ENCODE measurements around the gene ZNF804A.

Gene ZNF804A

DNA sequence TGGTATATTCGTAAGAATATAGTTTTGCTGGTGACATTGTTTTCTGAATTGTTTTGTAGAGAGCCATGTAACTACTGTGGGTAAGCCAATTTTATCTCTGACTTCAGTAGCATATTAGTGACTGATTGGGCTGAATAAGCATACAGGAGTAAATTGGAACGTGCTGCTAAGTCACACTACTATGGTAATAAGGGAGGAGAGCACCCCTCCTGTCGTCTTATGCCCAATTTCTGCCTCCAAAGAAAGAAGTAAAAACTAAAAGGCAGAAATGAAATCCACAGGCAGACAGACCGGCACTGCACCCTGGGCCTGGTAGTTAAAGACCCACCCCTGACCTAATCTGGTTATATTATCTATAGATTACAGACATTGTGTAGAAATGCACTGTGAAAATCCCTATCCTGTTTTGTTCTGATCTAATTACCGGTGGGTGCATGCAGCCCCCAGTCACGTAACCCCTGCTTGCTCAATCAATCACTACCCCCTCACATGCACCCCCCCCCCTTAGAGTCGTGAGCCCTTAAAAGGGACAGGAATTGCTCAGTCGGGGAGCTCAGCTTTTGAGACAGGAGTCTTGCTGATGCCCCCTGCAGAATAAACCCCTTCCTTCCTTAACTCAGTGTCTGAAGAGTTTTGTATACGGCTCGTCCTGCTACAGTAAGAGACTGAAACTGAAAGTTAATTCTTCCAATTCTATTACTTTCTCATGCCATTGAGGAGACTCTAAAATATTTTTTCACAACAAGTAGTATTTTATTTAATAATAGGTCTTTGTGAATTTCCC lies 167.0 kb downstream of the ZNF804A start:
- TF ChIP-seq, protein P1, sequence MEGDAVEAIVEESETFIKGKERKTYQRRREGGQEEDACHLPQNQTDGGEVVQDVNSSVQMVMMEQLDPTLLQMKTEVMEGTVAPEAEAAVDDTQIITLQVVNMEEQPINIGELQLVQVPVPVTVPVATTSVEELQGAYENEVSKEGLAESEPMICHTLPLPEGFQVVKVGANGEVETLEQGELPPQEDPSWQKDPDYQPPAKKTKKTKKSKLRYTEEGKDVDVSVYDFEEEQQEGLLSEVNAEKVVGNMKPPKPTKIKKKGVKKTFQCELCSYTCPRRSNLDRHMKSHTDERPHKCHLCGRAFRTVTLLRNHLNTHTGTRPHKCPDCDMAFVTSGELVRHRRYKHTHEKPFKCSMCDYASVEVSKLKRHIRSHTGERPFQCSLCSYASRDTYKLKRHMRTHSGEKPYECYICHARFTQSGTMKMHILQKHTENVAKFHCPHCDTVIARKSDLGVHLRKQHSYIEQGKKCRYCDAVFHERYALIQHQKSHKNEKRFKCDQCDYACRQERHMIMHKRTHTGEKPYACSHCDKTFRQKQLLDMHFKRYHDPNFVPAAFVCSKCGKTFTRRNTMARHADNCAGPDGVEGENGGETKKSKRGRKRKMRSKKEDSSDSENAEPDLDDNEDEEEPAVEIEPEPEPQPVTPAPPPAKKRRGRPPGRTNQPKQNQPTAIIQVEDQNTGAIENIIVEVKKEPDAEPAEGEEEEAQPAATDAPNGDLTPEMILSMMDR (IDR thresholded peaks at IDR 0.05; ENCODE audit: low read depth, low read length), result no peak
- DNase-seq (ENCODE audit: extremely low read depth, low read depth), result no peak

DNA sequence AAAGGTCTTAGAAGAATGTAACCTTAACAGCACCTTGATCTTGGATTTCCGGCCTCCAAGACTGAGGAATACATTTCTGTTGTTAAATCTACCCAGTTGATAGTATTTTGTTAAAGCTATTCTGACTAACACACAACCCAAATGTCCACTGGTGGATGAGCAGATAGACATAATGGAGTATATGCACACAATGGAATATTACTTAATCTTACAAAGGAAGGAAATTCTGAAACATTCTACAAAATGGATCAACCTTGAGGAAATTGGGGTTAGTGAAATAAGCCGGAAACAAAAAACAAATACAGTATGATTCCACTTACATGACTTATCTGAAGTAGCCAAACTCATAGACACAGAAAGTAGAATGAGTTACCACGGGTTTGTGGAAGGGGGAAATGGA lies 168.7 kb downstream of the ZNF804A start:
- no peak for DNase-seq (ENCODE audit: extremely low read depth, low read depth)
- TF ChIP-seq, protein P1 (IDR thresholded peaks at IDR 0.05; ENCODE audit: low read depth, low read length), result no peak

GRCh38 chr2:184769023-184769422 lies 170.7 kb downstream of the ZNF804A start:
- TF ChIP-seq, protein P1 (IDR thresholded peaks at IDR 0.05; ENCODE audit: low read depth, low read length), result no peak
- no peak for DNase-seq (ENCODE audit: extremely low read depth, low read depth)

DNA sequence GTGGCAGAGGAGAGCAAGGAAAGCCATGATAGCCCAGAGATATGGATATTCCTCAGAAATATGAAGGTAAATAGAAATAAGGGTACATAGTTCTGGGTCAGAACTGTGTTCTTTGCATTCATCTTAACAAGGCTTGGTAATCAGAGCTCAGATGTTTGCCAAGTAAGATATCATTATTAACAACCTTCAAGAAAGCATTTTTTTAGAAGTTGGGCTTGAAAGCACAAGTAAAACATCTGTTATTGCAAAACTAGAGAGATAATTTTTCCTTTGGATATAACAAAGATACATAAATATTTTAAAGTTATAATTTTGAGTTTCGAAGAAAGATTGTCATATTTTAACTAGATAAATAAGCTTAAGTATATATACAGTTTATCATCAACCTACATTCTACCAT lies 171.4 kb downstream of the ZNF804A start:
- DNase-seq (ENCODE audit: extremely low read depth, low read depth), result no peak
- TF ChIP-seq, protein P1 (IDR thresholded peaks at IDR 0.05; ENCODE audit: low read depth, low read length), result no peak

- DNase-seq (ENCODE audit: extremely low read depth, low read depth), result no peak
- TF ChIP-seq, protein P1 (IDR thresholded peaks at IDR 0.05; ENCODE audit: low read depth, low read length), result no peak
These were observed 181.4 kb downstream of the ZNF804A start for GRCh38 chr2:184779777-184780176.

GRCh38 chr2:184780384-184780783 lies 182.1 kb downstream of the ZNF804A start:
- DNase-seq (ENCODE audit: extremely low read depth, low read depth), result no peak
- TF ChIP-seq, protein P1 (IDR thresholded peaks at IDR 0.05; ENCODE audit: low read depth, low read length), result no peak

DNA sequence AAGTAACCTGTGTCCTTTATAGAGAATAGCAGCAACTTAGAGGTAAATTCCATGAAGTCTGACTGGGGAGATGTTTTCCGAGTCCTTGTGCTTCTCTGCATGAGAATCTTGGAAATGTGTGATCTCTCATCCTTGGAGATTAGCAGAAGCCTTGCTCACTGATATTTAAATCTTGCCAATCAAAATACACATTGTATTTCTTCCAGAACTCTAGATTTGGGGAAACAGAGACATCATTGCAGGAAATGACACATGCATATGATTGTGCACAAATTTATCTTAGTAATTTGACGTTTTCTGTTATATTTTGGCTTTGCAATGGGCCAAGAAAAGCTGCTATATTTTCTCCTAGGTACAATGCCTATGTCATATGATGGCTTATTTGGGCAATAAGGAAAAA lies 182.6 kb downstream of the ZNF804A start:
- TF ChIP-seq, protein P1 (IDR thresholded peaks at IDR 0.05; ENCODE audit: low read depth, low read length), result no peak
- no peak for DNase-seq (ENCODE audit: extremely low read depth, low read depth)
